HepG2 (cell line): Measurements from ENCODE around the gene IGF2BP3. TPM values are rescaled to one million over a fixed set of nuclear protein-coding genes. Genes with fewer than 3 reads are reported as not detected.

Experiments
- AKAP8 ChIP-seq: sonication (generic); formaldehyde crosslinking; IDR thresholded peaks from 2 replicates; pipeline ENCODE4 v1.5.1; 2020; ENCODE audit warnings: mild to moderate bottlenecking, missing genetic modification reagents
- CBX5 ChIP-seq: sonication (generic); formaldehyde crosslinking; IDR thresholded peaks from 2 replicates; pipeline ENCODE4 v1.4.0; 2020; ENCODE audit warnings: missing genetic modification reagents, borderline replicate concordance
- CENPT ChIP-seq: sonication (generic); formaldehyde crosslinking; IDR thresholded peaks from 2 replicates; pipeline ENCODE4 v1.8.0; 2022; ENCODE audit warnings: low read depth, mild to moderate bottlenecking, moderate library complexity, missing genetic modification reagents
- CHD4 ChIP-seq: fragments of 200-600 bp; sonication (generic); IDR thresholded peaks from 2 replicates; pipeline ENCODE4 v1.7.0; 2017; ENCODE audit warnings: mild to moderate bottlenecking, low read length, borderline replicate concordance
- FOXK1 ChIP-seq: sonication (generic); formaldehyde crosslinking; IDR thresholded peaks from 2 replicates; pipeline ENCODE4 v1.4.0; 2020; ENCODE audit warnings: low read depth, missing genetic modification reagents, borderline replicate concordance
- HIC2 ChIP-seq: sonication (generic); formaldehyde crosslinking; IDR thresholded peaks from 2 replicates; pipeline ENCODE4 v1.9.0; 2022; ENCODE audit warnings: low read depth, missing genetic modification reagents
- KLF6 ChIP-seq: IDR thresholded peaks from 2 replicates; pipeline ENCODE4 v1.8.0; 2016; ENCODE audit warnings: missing biosample characterization, missing genetic modification reagents
- MAFK ChIP-seq, 2 experiments: IDR thresholded peaks in 1 of 2; conservative IDR thresholded peaks in 1 of 2; 2 replicates each; pipeline ENCODE4 v1.6.1; 2011; ENCODE audit warnings: improper control_type of control experiment in 2 of 2, low read length in 2 of 2
- MIXL1 ChIP-seq: IDR thresholded peaks from 2 replicates; pipeline ENCODE4 v1.6.1; 2016
- NCOA2 ChIP-seq: sonication (generic); formaldehyde crosslinking; IDR thresholded peaks from 2 replicates; pipeline ENCODE4 v1.8.0; 2022; ENCODE audit warnings: inconsistent platforms
- NFE2 ChIP-seq: sonication (generic); formaldehyde crosslinking; IDR thresholded peaks from 2 replicates; pipeline ENCODE4 v1.4.0; 2020; ENCODE audit warnings: missing genetic modification reagents
- NFKB2 ChIP-seq: sonication (generic); formaldehyde crosslinking; IDR thresholded peaks from 2 replicates; pipeline ENCODE4 v1.4.0; 2020; ENCODE audit warnings: missing genetic modification reagents, borderline replicate concordance
- ONECUT2 ChIP-seq: sonication (generic); formaldehyde crosslinking; IDR thresholded peaks from 2 replicates; pipeline ENCODE4 v1.4.0; 2020; ENCODE audit warnings: missing genetic modification reagents
- RARA ChIP-seq: IDR thresholded peaks from 2 replicates; pipeline ENCODE4 v1.6.1; 2016; ENCODE audit warnings: missing genetic modification reagents, missing compliant biosample characterization
- SMC3 ChIP-seq: IDR thresholded peaks from 2 replicates; pipeline ENCODE4 v1.6.1; 2011; ENCODE audit warnings: low read length, improper control_type of control experiment
- THAP7 ChIP-seq: sonication (generic); formaldehyde crosslinking; IDR thresholded peaks from 2 replicates; pipeline ENCODE4 v1.8.1; 2023; ENCODE audit warnings: mild to moderate bottlenecking, missing genetic modification reagents
- ZBTB42 ChIP-seq: sonication (generic); formaldehyde crosslinking; IDR thresholded peaks from 2 replicates; pipeline ENCODE4 v1.5.0; 2020; ENCODE audit warnings: mild to moderate bottlenecking, missing genetic modification reagents
- ZMYM4 ChIP-seq: sonication (generic); formaldehyde crosslinking; IDR thresholded peaks from 2 replicates; pipeline ENCODE4 v1.8.1; 2023; ENCODE audit warnings: mild to moderate bottlenecking, missing genetic modification reagents
- ZNF207 ChIP-seq: fragments of 450-650 bp; IDR thresholded peaks from 2 replicates; pipeline ENCODE4 v1.6.1; 2016; ENCODE audit warnings: antibody characterized with exemption, borderline replicate concordance
- ZNF256 ChIP-seq: sonication (generic); formaldehyde crosslinking; conservative IDR thresholded peaks from 2 replicates; pipeline ENCODE4 v1.4.0; 2020; ENCODE audit warnings: missing genetic modification reagents
- ZNF414 ChIP-seq: sonication (generic); formaldehyde crosslinking; IDR thresholded peaks from 2 replicates; pipeline ENCODE4 v1.5.0; 2020; ENCODE audit warnings: missing genetic modification reagents
- ZNF563 ChIP-seq: sonication (generic); formaldehyde crosslinking; IDR thresholded peaks from 2 replicates; pipeline ENCODE4 v1.8.0; 2022; ENCODE audit warnings: mild to moderate bottlenecking, moderate library complexity, missing genetic modification reagents
- ZNF83 ChIP-seq: sonication (generic); formaldehyde crosslinking; IDR thresholded peaks from 2 replicates; pipeline ENCODE4 v1.4.0; 2020; ENCODE audit warnings: missing genetic modification reagents, mild to moderate bottlenecking, borderline replicate concordance
- ZNF839 ChIP-seq: sonication (generic); formaldehyde crosslinking; IDR thresholded peaks from 2 replicates; pipeline ENCODE4 v1.4.0; 2020; ENCODE audit warnings: missing genetic modification reagents, mild to moderate bottlenecking, borderline replicate concordance
- ZSCAN31 ChIP-seq: sonication (generic); formaldehyde crosslinking; IDR thresholded peaks from 2 replicates; pipeline ENCODE4 v1.5.0; 2020; ENCODE audit warnings: low read depth, mild to moderate bottlenecking, missing genetic modification reagents
- polyA plus RNA-seq, 8 experiments: library from polyadenylated mRNA; depleted of rRNA in 3 of 8; stranded (reverse) in 7 of 8; unstranded in 1 of 8; fragments of >200 nt; fragmentation: Illumina TruSeq in 4 of 8; extraction: Trizol in 4 of 8; gene quantifications; 2 replicates each; pipeline versions ENCODE4 v1.2.1 to v1.2.3, GENCODE V29; 2011 to 2016; ENCODE audit warnings: low read depth in 4 of 8, missing spikeins in 1 of 8, mixed read lengths in 1 of 8; ENCODE audit not compliant: insufficient read depth in 1 of 8
- total RNA-seq, 5 experiments: library from RNA; depleted of rRNA; stranded (reverse); fragments of >200 nt; fragmentation: Illumina TruSeq; extraction: Trizol; gene quantifications; 2 replicates each; pipeline ENCODE4 v1.2.3, GENCODE V29; 2016; ENCODE audit warnings: low read depth in 1 of 5
- TF ChIP-seq, protein P1 (sequence below): sonication (generic); formaldehyde crosslinking; IDR thresholded peaks from 2 replicates; pipeline ENCODE4 v1.8.1; 2023; ENCODE audit warnings: mild to moderate bottlenecking, inconsistent platforms, moderate library complexity, missing genetic modification reagents, borderline replicate concordance

The IGF2BP3 gene
- total and polyA plus RNA-seq, 2 of the 13 experiments (the other 11 are each of a cell fraction or from before 2014, with no cell fraction given) = 37.7 to 39.5 TPM

DNA sequence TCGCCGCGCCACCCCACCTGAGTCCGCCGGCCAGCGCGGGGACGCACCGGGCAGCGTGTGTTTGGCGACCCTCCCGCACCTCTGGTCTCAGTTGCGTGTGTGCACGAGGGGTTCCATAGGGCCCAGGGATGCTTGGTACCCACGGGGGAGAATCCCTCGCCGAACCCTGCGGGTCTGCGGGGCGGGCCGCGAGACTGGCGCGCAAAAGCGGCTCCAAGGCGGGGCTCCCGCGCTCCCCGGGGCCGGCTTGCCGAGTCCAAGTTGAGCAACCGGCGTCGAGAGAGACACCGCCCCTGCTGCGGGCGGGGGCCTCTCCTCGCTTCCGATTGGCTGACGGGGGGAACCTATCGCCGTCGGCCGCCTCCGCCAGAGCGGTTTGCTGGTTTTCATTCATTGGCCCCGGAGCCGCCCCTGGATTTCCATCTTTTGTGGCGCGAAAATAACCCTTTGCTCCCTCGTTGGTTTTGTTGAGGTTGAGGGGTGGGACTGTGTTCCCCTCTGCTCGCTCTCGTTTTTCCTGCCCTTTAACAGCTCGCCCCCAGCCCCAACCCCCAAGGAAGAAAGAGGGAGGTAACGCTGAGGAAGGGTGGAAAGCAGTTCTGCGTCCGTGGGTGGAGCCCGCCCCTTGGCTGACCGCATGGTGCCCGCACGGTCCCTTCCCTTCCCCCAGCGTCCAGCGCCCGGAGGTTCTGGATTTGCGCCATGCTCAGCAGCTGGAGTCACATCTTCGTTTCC is 4.0 kb upstream of the IGF2BP3 start (continued):
- TF ChIP-seq CHD4 (no peak), ZNF207 (no peak), NFKB2 (CRISPR knock-in tag) (peak; percentile 85), RARA (CRISPR knock-in tag) (peak; percentile 23; the same call in 1 of the 2 replicates), MAFK (conservative IDR thresholded peaks at IDR 0.05 in 1 of 2, IDR thresholded peaks at IDR 0.05 in 1 of 2; ENCODE audit: low read length in 2 of 2) (no peak), ZNF414 (no peak), CENPT (CRISPR knock-in tag) (no peak), ZBTB42 (no peak), CBX5 (CRISPR knock-in tag) (peak; percentile 26; the same call in 1 of the 2 replicates), FOXK1 (CRISPR knock-in tag) (no peak), ZNF563 (peak; percentile 48; the same call in 1 of the 2 replicates), ZMYM4 (CRISPR knock-in tag) (peak; percentile 71; the same call in 1 of the 2 replicates), KLF6 (CRISPR knock-in tag) (0 out of 2 replicates have a peak, but pooled peaks have one; percentile 49), AKAP8 (CRISPR knock-in tag) (peak; percentile 93), NCOA2 (no peak), ZNF83 (CRISPR knock-in tag) (0 out of 2 replicates have a peak, but pooled peaks have one; percentile 36), NFE2 (CRISPR knock-in tag) (no peak), ZNF839 (no peak), MIXL1 (no peak), HIC2 (peak; percentile 56; the same call in 1 of the 2 replicates), SMC3 (no peak), ONECUT2 (CRISPR knock-in tag) (no peak), THAP7 (CRISPR knock-in tag) (peak; percentile 68; the same call in 1 of the 2 replicates), ZSCAN31 (CRISPR knock-in tag) (no peak; the same call in 1 of the 2 replicates), ZNF256 (CRISPR knock-in tag) (peak; percentile 68)
- TF ChIP-seq, protein P1, sequence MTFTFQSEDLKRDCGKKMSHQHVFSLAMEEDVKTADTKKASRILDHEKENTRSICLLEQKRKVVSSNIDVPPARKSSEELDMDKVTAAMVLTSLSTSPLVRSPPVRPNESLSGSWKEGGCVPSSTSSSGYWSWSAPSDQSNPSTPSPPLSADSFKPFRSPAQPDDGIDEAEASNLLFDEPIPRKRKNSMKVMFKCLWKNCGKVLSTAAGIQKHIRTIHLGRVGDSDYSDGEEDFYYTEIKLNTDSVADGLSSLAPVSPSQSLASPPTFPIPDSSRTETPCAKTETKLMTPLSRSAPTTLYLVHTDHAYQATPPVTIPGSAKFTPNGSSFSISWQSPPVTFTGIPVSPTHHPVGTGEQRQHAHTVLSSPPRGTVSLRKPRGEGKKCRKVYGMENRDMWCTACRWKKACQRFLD (CRISPR knock-in tag) = peak; percentile 87; the same call in 1 of the 2 replicates
